Osteoblast (primary cell): ENCODE data around the gene DNAH9. TPM values are rescaled to one million over a fixed set of nuclear protein-coding genes. Genes with fewer than 3 reads are reported as not detected.

Experiments used
- DNase-seq: peaks from one replicate; pipeline ENCODE4 v3.0.0; 2011; ENCODE audit warnings: low spot score, mixed read lengths; ENCODE audit not compliant: insufficient read length; ENCODE audit errors: missing footprints
- H2AFZ ChIP-seq: 2 replicates; pipeline ENCODE4 v1.6.0; 2011; ENCODE audit warnings: mild to moderate bottlenecking, low read length
- H3K27ac ChIP-seq: 2 replicates; pipeline ENCODE4 v1.5.1; 2011; ENCODE audit warnings: mild to moderate bottlenecking, low read depth, low read length, moderate library complexity
- H3K27me3 ChIP-seq: 2 replicates; pipeline ENCODE4 v1.6.0; 2012; ENCODE audit warnings: mild to moderate bottlenecking, control low read depth, inconsistent platforms, low read length, moderate library complexity; ENCODE audit not compliant: insufficient read depth
- H3K36me3 ChIP-seq: 2 replicates; pipeline ENCODE4 v1.5.1; 2011; ENCODE audit warnings: mild to moderate bottlenecking, low read length, control low read depth, moderate library complexity; ENCODE audit not compliant: insufficient read depth
- H3K4me1 ChIP-seq: 2 replicates; pipeline ENCODE4 v1.5.1; 2011; ENCODE audit warnings: mild to moderate bottlenecking, low read length, control low read depth, moderate library complexity; ENCODE audit not compliant: insufficient read depth
- H3K4me2 ChIP-seq: 2 replicates; pipeline ENCODE4 v1.6.0; 2011; ENCODE audit warnings: mild to moderate bottlenecking, low read length; ENCODE audit not compliant: insufficient read depth
- H3K4me3 ChIP-seq: fragments of 200-600 bp; sonication (generic); 3 replicates; pipeline ENCODE4 v1.5.1; 2012; ENCODE audit warnings: mild to moderate bottlenecking, low read length, inconsistent platforms; ENCODE audit not compliant: insufficient read depth
- H3K79me2 ChIP-seq: 2 replicates; pipeline ENCODE4 v1.6.0; 2012; ENCODE audit warnings: mild to moderate bottlenecking, low read length, control low read depth, inconsistent platforms; ENCODE audit not compliant: insufficient read depth
- H3K9me3 ChIP-seq: 2 replicates; pipeline ENCODE4 v1.5.1; 2011; ENCODE audit warnings: low read depth, low read length, control low read depth
- H4K20me1 ChIP-seq: 2 replicates; pipeline ENCODE4 v1.6.0; 2012; ENCODE audit warnings: mild to moderate bottlenecking, low read length, control low read depth; ENCODE audit not compliant: insufficient read depth
- CTCF ChIP-seq: IDR thresholded peaks from 2 replicates; pipeline ENCODE4 v1.5.1; 2011; ENCODE audit warnings: mild to moderate bottlenecking, low read depth, low read length, moderate library complexity; ENCODE audit errors: extremely low read depth
- total RNA-seq: library from RNA; depleted of rRNA; stranded (reverse); fragments of >200 nt; gene quantifications from 2 replicates; pipeline ENCODE4 v1.2.3, GENCODE V29; 2012

The DNAH9 gene
- total RNA-seq, 1 donor = not detected

- Histone ChIP-seq H3K27me3 (no peaks in the 10 kb centered on the region), H4K20me1 (no peaks in the 10 kb centered on the region), H3K79me2 (no peaks in the 10 kb centered on the region), H3K4me3 (no peak overlapping the region), H3K4me2 (no peak overlapping the region), H3K27ac (no peak overlapping the region), H3K36me3 (no peaks in the 10 kb centered on the region), H2AFZ (no peak overlapping the region), H3K4me1 (no peaks in the 10 kb centered on the region), H3K9me3 (no peaks in the 10 kb centered on the region)
- TF ChIP-seq CTCF = no peak
- DNase-seq = no peak
These were observed 215.6 kb downstream of the DNAH9 start for GRCh38 chr17:11813871-11814270.

- Histone ChIP-seq H3K4me1 (no peaks in the 10 kb centered on the region), H2AFZ (no peak overlapping the region), H3K79me2 (no peaks in the 10 kb centered on the region), H4K20me1 (no peaks in the 10 kb centered on the region), H3K4me2 (no peak overlapping the region), H3K9me3 (no peaks in the 10 kb centered on the region), H3K27me3 (no peaks in the 10 kb centered on the region), H3K27ac (no peak overlapping the region), H3K4me3 (no peak overlapping the region), H3K36me3 (no peaks in the 10 kb centered on the region)
- no peak for DNase-seq
- TF ChIP-seq CTCF = no peak
These were observed 216.5 kb downstream of the DNAH9 start for GRCh38 chr17:11814655-11815262.

- Histone ChIP-seq H3K4me3 (no peak overlapping the region), H3K27ac (no peak overlapping the region), H4K20me1 (no peaks in the 10 kb centered on the region), H3K79me2 (no peaks in the 10 kb centered on the region), H3K4me1 (no peaks in the 10 kb centered on the region), H3K4me2 (no peak overlapping the region), H2AFZ (no peak overlapping the region), H3K36me3 (no peaks in the 10 kb centered on the region), H3K27me3 (no peaks in the 10 kb centered on the region), H3K9me3 (no peaks in the 10 kb centered on the region)
- DNase-seq = no peak
- TF ChIP-seq CTCF = no peak
These were observed 218.1 kb downstream of the DNAH9 start for GRCh38 chr17:11816409-11816808.

- Histone ChIP-seq H2AFZ (no peak overlapping the region), H3K4me1 (no peaks in the 10 kb centered on the region), H3K27me3 (no peaks in the 10 kb centered on the region), H3K4me2 (no peak overlapping the region), H3K79me2 (no peaks in the 10 kb centered on the region), H4K20me1 (no peaks in the 10 kb centered on the region), H3K4me3 (no peak overlapping the region), H3K27ac (no peak overlapping the region), H3K36me3 (no peaks in the 10 kb centered on the region), H3K9me3 (no peaks in the 10 kb centered on the region)
- DNase-seq = no peak
- TF ChIP-seq CTCF = no peak
These were observed 225.6 kb downstream of the DNAH9 start for GRCh38 chr17:11823862-11824261.
